GM11168 (cell line): ENCODE data around the gene CSNK1G2.

ENCODE experiments used
- in situ Hi-C: fragments of 300-500 bp; cut with MboI; formaldehyde crosslinking; loops from one replicate; pipeline ENCODE4 v1.12.0; 2022; ENCODE audit warnings: low sequenced_read_pairs; ENCODE audit not compliant: unreplicated experiment

Gene CSNK1G2

DNA sequence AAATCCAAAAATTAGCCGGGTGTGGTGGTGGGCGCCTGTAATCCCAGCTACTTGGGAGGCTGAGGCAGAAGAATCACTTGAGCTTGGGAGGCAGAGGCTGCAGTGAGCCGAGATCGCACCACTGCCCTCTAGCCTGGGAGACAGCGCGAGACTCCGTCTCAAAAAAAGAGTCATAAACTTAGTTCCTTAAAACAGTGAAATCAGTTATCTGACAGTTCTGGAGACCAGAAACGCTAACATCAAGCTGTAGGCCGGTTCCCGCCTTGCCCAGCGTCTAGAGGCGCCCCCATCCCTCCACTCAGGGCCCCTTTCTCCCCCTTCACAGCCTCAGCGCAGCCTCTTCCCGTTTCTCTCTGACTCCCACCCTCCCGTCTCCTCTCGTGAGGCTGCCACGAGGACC lies 23.8 kb upstream of the CSNK1G2 start:
- in situ Hi-C loops: no loop called here

DNA sequence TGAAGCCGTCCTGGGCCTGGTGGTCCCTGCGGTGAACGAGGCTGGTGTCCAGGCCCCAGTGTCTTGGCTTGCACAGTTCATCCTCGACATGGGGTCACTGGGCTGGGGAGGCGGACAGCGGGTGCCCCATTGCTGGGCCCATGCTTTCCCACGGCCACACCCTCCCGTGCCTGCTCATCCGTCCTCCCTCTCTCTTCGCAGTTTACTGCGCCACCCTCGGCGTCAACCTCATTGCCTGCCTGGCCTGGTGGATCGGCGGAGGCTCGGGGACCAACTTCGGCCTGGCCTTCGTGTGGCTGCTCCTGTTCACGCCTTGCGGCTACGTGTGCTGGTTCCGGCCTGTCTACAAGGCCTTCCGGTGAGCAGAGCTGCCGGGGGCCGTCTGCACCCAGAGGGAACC lies 23.0 kb upstream of the CSNK1G2 start:
- in situ Hi-C loops: no loop called here

DNA sequence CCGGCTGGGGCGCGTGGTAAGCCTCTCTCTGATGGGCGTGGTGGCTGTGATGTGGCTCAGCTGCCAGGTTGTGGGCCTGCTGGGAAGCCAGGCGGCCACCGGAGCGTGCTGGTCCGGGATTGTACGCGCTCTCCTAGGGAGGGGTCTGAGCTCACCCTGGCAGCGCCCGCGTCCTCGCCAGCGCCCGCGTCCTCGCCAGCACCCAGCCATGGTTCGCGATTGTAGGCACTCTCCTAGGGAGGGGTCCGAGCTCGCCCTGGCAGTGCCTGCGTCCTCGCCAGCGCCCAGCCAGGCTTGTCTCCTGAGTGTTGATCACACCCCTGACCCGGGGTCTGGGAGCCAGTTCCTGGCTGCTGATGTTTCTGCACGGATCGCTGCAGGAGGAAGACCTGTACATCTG lies 22.0 kb upstream of the CSNK1G2 start:
- in situ Hi-C loops: no loop called here

DNA sequence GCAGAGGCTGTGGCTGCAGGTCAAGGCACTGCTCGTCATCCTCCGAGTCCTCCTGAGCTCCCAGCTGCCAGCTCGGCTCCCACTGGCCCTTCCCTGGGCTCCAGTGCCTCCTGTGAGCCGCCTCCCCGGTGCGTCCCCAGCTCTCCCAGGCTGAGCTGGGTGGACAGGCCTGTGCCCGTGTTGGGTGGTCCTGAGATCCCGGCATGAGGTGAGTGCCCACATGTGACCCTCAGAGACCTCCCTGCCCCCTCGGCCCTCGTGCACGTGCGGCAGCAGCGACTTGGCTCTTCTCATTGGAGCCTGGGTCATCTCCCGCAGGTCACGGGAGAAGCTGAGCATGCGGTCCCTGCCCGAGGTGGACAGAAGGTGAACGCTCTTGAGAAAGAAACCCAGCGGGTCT lies 20.3 kb upstream of the CSNK1G2 start:
- in situ Hi-C loops: loop anchor here (10.0 kb wide), 1 partner anchor 154 kb away; no protein-coding TSS in a partner anchor

DNA sequence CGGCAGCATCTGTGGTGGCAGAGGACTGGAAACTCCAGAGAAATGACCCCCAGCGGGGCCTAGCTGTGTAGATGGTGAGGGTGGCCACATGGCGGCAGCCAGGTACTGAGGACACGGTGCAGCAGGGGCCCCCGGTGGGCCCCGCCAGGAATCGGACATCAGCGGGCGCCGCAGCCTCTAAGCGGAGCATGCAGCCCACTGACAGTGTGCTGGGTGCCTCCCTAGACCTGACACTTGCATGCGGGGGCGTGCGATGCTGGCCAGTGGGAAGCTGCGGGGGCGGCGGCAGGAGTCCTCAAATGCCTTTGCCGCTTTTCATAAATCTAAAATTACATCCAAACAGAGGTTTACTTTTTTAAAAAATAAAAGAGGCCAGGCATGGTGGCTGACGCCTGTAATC lies 19.6 kb upstream of the CSNK1G2 start:
- in situ Hi-C loops: loop anchor here (10.0 kb wide), 1 partner anchor 153 kb away; no protein-coding TSS in a partner anchor

DNA sequence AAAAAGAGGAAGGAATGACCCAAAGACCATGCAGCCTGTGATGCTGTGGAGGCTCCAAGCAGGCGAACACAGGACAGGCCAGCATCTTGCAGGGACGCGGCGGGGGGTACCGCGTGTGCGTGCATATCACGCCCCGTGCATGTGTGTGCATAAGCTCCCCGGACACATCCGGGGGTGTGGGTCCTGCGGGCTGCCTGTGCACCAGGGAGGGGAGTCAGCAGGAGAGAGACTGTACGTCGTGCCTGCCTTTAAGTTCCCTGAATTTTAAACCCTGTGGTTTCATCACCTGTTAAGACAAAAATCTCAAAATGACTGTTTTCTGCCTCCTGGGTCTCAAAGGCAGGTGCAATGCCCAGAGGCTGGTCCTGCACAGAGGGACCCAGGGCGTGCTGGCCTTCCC lies 19.1 kb upstream of the CSNK1G2 start:
- in situ Hi-C loops: loop anchor here (10.0 kb wide), 1 partner anchor 153 kb away; no protein-coding TSS in a partner anchor

DNA sequence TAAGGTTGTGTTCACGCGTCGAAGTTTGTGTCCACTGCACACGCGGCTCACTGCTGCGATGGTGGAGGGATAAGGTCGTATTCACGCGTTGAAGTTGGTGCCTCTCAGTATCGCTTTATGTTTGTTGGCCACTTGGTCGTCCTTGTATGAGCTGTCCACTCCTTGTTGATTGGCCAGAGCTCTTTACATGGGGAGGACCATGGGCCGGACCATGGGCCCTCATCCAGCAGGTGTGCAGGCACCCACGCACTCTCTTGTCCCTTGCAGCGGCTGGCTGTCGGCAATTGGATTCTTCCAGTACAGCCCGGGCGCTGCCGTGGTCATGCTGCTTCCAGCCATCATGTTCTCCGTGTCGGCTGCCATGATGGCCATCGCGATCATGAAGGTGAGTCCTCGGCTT lies 18.2 kb upstream of the CSNK1G2 start:
- in situ Hi-C loops: loop anchor here (10.0 kb wide), 1 partner anchor 152 kb away; no protein-coding TSS in a partner anchor

DNA sequence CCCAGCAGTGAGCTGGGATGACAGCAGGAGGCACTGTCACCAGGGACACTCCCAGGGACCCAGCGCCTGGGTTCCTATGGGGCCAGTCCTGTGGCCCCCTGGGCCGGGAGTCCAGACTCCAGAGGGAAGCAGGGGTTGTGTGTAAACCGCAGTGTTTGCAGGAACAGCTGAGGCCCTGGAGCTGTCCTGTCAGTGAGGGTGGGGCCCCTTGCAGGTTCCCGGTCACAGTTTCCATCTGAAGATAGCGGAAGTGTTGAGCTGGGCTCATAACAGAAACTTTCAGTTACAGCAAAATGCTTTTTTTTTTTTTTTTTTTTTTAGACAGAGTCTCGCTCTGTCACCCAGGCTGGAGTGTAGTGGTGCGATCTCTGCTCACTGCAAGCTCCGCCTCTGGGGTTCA lies 17.7 kb upstream of the CSNK1G2 start:
- in situ Hi-C loops: loop anchor here (10.0 kb wide), 1 partner anchor 151 kb away; no protein-coding TSS in a partner anchor

DNA sequence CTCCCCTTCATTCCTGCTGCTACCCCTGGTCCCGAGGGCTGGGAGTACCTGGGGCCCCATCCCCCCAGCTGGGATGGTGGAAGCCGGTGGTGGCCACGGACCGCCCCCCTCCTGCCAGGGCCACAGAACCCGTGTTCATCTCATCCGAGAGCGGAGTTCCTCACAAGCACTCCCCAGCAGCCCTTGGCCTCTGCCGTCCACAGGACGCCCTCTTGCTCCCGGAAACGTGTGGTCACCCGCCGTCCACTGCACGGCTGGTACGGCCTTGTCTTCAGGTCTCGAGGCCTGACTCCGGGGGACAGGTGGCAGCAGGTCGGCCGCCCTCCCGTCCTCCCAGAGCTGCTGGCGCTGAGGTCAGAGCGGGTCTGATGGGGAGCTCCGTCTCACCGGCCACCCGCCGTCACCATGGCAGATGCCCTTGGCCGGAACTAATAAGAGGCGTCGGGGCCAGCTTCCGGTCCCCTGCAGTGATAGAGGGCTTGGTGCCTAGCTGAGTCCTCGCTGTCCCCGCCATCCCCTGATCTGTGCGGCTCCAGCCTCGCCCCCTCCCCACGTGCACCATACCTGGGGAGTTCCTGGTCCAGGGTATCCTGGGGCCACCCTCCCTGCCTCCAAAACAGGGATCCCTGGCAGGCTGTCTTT lies 16.5 kb upstream of the CSNK1G2 start:
- in situ Hi-C loops: loop anchor here (10.0 kb wide), 1 partner anchor 150 kb away; no protein-coding TSS in a partner anchor

DNA sequence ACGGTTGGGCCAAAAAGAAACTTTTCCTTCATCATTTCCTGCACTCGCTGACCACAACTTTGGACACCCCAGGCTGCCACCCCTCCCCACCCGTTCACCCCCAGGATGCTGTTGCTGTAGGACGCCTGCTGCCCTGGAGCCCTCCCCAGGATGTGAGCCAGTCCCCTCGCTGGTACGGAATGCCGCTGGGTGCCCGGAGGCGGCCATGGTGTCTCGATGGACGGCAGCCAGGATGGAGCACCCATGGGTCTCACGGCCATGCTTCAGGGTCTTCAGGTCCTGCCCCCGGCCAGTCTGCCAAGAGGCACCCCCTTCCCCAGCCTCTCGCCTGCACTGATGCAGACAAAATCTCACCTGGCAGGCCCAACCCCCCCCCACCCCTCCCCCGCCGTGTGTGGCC lies 15.4 kb upstream of the CSNK1G2 start:
- in situ Hi-C loops: loop anchor here (10.0 kb wide), 1 partner anchor 149 kb away; no protein-coding TSS in a partner anchor

DNA sequence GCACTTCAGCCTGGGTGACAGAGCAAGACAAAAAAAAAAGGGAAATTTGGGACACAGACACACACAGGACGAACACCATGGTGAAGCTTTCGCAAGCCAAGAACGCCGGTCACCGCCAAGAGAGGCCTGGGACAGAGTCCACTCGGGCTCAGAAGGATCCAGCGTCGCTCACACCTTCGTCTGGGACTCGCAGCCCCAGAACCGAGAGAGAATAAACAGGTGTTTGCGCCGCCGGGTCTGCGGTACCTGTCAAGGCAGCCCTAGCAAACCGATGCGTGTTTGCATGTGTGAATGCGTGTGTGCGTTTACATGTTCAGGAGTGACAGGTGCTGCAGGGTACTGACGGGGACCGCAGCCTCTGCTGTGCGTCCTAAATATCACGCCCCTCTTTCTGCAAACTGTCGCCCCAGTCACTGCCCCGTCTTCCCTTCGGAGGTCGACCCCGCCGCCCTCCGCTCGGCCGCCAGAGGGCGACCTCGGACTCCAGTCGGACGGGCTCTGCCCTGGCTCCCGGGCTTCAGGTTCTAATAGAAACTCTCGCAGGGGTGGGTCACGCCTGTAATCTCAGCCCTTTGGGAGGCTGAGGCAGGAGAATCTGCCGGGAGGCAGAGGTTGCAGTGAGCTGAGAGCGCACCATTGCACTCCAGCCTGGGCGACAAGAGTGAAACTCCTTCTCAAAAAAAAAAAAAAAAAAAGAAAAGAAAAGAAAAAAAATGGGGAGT lies 11.8 kb upstream of the CSNK1G2 start:
- in situ Hi-C loops: loop anchor here (10.0 kb wide), 1 partner anchor 146 kb away; no protein-coding TSS in a partner anchor

DNA sequence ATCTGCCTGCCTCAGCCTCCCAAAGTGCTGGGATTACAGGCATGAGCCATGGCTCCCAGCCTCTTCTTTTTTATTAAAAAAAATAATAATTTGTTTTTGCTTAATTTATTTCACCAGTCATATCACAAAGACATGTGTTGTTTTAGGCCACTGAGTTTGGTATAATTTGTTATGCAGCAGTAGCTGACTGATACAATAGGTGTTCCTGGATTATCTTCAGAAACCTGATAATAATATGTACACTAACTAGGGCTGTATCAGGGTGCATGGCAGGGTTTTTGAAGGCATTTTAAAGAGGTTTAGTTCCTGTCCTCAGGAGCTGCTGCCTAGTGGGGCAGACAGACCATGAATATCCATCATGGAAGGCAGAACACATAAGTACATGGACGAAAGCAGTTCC lies 9.5 kb upstream of the CSNK1G2 start:
- in situ Hi-C loops: no loop called here

DNA sequence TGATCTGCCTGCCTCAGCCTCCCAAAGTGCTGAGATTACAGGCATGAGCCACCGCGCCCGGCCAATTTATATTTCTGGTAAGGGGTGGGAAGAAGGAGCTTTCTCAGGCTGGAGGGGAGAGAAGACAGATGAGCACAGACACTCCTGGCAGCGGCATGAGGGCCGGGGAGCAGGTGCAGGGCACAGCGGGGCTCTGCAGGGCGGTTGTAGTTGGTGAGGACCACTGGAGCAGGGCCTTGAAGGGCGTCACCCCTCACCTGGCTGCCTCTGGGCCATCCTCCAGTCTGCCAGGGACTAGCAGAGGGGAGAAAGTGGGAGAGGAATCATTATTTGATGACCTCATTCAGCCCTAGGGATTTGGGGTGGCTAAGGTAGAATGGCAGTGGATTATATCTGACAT lies 8.6 kb upstream of the CSNK1G2 start:
- in situ Hi-C loops: no loop called here

DNA sequence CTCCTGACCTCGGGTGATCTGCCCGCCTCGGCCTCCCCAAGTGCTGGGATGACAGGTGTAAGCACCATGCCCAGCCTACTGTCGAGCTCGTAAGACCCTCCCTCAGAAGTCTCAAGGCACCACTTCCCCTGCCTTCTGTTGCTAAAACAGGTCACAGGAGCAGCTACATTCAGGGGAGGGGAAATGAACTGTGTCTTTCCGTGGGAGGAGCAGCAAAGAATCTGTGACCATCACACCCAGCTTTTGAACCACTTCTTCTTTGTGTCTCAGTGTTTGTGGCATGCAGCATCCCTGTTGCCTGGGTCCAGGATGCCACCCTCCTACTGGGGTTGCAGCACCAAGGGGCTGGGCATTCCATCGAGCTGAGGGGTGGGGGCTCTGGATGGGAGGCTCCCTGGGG lies 7.7 kb upstream of the CSNK1G2 start:
- in situ Hi-C loops: no loop called here

DNA sequence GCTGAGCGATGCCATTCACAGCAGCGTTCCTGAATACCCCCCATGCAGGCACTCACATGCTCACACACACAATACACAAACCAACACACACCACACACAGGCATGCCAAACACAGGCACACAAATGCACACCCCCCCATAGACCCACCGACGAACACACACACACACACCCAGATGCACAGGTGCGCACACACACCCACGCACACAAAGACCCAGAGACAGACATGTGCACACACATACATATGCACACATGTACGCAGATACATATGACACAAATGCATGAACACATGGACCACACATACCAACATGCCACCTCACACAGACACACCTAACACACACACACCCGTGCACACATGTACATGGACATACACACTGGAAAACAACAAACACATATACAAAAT lies 7.0 kb upstream of the CSNK1G2 start:
- in situ Hi-C loops: no loop called here

DNA sequence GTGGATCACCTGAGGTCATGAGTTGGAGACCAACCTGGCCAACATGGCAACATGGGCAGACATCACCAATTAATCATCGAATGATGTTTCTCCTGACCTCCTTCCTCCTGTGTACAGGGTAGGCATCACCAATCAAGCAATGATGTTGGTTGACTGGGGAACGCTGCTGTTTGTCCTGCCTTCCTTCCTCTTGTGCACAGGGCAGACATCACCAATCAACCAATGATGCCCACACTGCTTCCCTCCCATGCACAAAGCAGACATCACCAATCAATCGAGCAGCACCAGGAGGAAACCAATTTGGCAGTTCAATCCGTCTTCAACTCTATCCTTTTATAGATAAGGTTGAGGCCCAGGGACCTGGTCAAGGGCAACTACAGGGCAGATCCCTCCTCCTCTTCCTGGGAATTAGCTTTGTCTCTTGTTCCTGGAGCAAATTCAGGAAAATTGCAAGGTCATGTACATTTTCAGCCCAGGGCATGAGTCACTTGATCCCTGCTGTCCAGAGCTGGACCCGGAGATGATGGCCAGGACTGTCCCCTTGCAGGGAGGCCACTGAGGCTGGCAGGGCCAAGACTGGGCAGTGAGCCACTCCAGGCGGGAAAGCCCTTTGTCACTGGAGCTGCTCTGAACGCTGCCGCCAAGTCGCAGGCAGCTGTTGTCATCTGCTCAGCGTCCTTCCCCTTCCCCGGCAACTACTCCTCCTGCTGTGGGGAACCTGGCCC lies 5.3 kb upstream of the CSNK1G2 start:
- in situ Hi-C loops: no loop called here

DNA sequence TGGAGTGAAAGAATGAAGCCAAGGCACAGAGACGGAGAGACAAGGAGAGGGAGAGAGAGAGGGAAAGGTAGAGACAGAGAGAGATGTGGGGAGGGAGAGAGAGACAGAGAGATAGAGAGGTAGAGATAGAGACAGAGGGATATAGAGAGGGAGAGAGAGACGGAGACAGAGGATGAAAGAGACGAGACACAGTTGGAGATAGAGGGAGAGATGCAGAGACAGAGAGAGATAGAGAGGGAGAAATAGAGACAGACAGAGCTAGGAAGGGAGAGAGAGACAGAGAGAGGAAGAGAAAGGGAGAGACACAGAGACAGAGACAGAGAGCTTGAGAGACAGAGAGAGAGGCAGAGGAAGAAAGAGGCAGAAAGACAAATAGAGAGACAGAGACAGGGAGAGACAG lies 4.5 kb upstream of the CSNK1G2 start:
- in situ Hi-C loops: no loop called here

DNA sequence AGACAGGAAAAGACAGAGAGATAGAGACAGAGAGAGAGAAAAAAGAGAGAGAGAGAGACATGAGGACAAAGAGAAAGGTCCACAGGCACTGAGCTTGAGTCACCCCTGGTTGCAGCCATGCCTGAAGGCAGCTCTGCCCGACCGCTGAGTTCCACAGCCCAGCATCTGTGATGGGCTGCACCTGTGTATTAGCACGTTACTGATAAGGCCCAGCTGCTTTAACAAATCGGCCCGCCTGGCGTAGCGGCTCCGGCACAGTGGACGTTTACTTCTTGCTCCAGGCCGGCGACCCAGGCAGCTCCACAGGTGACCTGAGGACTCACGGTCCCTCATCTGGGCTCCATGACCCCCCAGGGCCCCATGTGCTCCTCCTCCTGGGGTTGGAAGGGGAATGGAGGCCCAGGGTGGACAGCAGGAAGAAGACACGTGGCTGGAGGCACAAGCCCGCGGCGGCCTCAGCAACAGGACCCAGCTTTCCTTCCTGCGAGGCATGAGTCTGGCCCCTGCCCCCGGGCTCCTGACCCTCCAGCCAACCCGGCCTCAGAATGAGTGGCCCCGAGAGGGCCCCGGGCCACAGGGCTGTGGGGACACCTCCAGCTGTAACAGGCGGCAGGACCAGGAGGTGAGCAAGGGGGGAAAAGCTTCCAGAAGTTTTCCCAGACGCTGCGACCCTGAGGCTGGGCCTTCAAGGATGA lies 3.9 kb upstream of the CSNK1G2 start:
- in situ Hi-C loops: no loop called here

DNA sequence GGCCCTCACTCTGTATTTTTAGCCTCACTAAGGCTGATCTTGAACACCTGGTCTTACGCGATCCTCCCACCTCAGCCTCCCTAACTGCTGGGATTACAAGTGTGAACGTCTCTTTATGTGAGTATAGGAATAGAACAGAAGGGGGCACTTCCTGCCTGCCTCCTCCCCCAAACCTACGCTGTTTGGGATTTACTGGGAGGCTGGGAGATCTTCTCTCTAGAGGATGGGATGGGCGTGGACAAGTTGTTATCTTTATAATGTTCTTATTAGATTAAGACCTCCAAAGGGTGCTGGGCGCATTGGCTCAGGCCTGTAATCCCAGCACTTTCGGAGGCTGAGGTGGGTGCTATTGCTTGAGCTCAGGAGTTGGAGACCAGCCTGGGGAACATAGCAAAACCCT lies 2.9 kb upstream of the CSNK1G2 start:
- in situ Hi-C loops: no loop called here
